SU-DHL-6 (cell line): ENCODE data around the gene SYNJ2.

Experiments
- EZH2phosphoT487 ChIP-seq: fragments of 200-600 bp; sonication (generic), shearing (Covaris generic); conservative IDR thresholded peaks from 2 replicates; pipeline ENCODE4 v1.6.1; 2018; ENCODE audit warnings: mild to moderate bottlenecking, antibody characterized with exemption, low read length, moderate library complexity, mixed read lengths
- TF ChIP-seq, protein P1 (sequence below): fragments of 200-600 bp; sonication (generic); IDR thresholded peaks from one replicate; pipeline ENCODE4 v1.5.1; 2017; ENCODE audit warnings: antibody characterized with exemption, mild to moderate bottlenecking, low read length, moderate library complexity; ENCODE audit not compliant: insufficient read depth, poor library complexity, severe bottlenecking

DNA sequence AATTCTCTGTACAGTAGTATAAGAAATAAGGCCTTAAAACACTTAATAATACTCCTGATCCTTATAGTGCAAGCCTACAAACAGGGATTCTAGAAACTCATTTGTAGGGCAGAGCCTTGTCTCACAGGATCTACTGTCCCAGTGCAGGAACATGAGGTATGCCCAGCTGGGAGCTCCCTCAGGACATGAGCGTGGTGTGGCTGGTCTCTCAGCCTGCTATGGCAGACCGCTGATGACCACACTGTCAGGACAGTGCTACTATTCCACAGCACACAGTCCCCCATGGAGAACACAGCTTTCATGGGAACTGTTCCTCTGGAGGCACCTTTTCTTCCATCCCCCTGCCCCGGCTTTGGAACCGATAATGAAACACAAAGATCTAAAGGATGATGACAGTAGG lies 133.4 kb downstream of the SYNJ2 start:
- TF ChIP-seq, protein P1, sequence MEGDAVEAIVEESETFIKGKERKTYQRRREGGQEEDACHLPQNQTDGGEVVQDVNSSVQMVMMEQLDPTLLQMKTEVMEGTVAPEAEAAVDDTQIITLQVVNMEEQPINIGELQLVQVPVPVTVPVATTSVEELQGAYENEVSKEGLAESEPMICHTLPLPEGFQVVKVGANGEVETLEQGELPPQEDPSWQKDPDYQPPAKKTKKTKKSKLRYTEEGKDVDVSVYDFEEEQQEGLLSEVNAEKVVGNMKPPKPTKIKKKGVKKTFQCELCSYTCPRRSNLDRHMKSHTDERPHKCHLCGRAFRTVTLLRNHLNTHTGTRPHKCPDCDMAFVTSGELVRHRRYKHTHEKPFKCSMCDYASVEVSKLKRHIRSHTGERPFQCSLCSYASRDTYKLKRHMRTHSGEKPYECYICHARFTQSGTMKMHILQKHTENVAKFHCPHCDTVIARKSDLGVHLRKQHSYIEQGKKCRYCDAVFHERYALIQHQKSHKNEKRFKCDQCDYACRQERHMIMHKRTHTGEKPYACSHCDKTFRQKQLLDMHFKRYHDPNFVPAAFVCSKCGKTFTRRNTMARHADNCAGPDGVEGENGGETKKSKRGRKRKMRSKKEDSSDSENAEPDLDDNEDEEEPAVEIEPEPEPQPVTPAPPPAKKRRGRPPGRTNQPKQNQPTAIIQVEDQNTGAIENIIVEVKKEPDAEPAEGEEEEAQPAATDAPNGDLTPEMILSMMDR = no peak
- TF ChIP-seq EZH2phosphoT487 = no peak
